Esophagus muscularis mucosa (tissue), 4 donors: ENCODE results near the gene PRKAG2.

ENCODE experiments used
- EP300 ChIP-seq: sonication (generic); formaldehyde crosslinking; IDR thresholded peaks from one replicate; pipeline ENCODE4 v1.6.1; 2017; ENCODE audit warnings: antibody characterized with exemption
- POLR2A ChIP-seq: fragments of 450-650 bp; IDR thresholded peaks from one replicate; pipeline ENCODE4 v1.6.1; 2017; ENCODE audit warnings: antibody characterized with exemption, moderate library complexity, mild to moderate bottlenecking, low read depth
- TF ChIP-seq, protein P1 (sequence below), 3 experiments: fragments of 200-600 bp in 2 of 3; fragments of 450-650 bp in 1 of 3; sonication (generic) in 2 of 3; IDR thresholded peaks; one replicate each; pipeline ENCODE4 v1.5.1; 2017 to 2019; ENCODE audit warnings: antibody characterized with exemption in 3 of 3, mild to moderate bottlenecking in 2 of 3, moderate library complexity in 1 of 3

DNA sequence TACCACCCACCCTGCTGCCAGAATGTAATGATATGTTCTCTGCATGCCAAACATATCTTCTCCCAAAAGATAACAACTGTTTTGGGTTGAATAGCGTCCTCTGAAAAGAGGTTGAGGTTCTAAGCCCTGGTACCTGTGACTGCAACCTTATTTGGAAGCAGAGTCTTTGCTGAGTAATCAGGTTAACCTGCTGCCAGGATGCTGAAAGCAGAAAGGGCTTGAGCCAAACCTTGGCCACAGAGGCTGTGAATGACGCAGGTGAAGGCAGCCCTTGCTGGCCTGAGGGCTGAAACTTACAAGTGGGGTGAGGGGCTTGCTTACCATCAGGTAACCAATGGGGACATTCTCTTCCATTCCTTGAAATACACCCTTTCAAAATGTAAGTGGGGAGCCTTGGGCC is 205.4 kb downstream of the PRKAG2 start:
- TF ChIP-seq, protein P1, sequence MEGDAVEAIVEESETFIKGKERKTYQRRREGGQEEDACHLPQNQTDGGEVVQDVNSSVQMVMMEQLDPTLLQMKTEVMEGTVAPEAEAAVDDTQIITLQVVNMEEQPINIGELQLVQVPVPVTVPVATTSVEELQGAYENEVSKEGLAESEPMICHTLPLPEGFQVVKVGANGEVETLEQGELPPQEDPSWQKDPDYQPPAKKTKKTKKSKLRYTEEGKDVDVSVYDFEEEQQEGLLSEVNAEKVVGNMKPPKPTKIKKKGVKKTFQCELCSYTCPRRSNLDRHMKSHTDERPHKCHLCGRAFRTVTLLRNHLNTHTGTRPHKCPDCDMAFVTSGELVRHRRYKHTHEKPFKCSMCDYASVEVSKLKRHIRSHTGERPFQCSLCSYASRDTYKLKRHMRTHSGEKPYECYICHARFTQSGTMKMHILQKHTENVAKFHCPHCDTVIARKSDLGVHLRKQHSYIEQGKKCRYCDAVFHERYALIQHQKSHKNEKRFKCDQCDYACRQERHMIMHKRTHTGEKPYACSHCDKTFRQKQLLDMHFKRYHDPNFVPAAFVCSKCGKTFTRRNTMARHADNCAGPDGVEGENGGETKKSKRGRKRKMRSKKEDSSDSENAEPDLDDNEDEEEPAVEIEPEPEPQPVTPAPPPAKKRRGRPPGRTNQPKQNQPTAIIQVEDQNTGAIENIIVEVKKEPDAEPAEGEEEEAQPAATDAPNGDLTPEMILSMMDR (IDR thresholded peaks at IDR 0.05) = no peak
- TF ChIP-seq POLR2A (no peak), EP300 (no peak)
